ENCODE results near the gene FRMD8.

Gene FRMD8

DNA sequence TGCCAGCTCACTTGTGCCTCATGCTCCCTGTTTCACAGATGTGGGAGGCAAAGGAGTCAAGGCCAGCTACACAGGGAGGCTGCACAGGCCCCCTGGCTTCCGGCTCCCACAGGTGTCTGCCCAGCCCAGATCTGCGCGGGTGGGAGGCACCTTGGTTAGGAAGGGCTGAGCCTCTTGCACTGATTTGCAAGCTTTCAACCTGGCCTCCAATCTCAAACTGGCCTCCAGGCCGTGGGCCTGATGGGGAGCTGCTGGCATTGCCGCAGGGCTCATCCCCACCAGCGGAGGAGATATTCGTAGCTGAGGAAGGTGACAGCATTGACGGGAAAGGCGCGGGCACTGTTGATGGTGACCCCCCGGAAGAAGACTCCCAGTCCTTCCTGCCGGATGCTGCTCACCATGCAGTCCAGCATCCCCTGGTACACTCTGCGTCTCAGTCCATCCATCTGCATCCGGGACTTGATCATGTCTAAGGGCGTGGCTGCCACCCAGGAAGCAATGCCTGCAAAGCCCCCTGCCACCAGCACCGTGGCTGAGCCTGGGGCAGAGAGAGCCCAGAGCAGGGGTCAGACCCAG lies 10.2 kb upstream of the FRMD8 start:
- no peak for DNase-seq

GRCh38 chr11:65377036-65377435 lies 9.4 kb upstream of the FRMD8 start:
- DNase-seq: no peak

GRCh38 chr11:65377777-65378176 lies 8.7 kb upstream of the FRMD8 start:
- no peak for DNase-seq

- no peak for DNase-seq
These were observed 8.1 kb upstream of the FRMD8 start for GRCh38 chr11:65378208-65378927.

GRCh38 chr11:65378928-65379638 lies 7.4 kb upstream of the FRMD8 start:
- no peak for DNase-seq

DNA sequence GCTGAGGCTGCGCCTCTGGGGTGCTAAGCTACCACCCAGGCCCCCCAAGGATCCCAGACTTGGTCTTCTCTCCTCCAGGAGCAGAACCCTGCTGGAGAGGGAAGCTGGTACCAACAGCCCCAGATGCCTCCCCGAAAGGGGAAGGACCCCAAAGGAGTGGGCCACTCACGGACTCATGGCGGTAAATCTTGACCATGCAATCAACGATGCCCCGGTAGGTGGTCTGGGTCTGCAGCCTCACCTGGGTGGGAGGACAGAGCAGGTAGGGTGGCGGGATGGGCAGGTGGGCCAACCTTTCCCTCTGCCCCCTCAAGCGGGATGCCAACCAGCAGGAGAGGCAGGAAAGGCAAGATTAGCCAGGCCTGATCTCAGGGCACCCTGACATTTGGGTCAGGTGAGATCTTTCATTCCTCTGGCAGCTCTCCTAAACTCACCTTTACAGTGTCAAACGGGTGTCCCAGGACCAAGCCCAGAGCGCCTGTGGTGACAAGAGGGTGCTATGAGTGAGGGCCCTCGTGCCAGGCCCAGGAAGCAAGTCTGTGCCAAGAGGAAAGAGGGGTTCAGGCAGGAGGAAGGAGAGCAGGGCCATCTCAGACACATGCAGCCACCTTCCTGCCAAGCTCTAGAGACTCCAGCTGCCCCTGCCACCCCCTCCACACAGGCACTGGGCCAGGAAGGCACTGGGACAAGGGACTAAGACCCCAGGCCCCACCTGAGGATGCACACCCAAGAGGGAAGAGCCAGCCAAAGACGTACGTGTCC lies 6.6 kb upstream of the FRMD8 start:
- DNase-seq: no peak

DNA sequence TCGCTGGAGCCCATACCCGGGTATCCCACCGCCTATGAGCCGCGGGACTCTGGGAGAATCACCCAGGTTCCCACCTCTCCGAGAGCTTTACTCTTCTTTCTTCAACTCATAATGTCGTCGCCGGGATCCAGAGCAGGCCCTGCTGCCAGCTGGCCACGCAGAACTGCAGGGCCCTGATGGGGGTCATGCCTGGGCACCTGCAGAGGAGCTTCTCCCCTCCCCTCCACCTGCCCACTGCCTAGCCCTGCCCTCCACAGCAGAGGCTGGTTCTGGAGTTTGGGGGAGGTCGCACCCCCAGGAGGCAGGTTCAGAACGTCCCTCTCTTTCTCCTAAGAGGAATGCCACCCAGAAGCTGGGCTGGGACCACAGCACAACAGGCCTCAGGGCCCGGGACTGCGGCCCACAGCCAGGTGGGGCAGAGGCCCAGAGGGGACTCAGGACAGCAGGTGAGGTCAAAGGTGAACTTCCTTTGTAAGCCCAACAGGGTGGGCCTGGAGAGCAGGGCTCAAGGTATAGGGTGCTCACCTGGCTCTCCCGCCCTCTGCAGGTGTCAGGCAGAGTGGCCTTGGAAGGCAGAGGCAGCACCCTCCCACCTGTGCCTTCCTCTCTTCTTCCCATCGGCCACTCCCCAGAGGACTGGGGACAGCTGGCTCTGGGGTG lies 5.8 kb upstream of the FRMD8 start:
- peak; percentile 65 for DNase-seq

- no peak for DNase-seq
These were observed 4.8 kb upstream of the FRMD8 start for GRCh38 chr11:65381716-65382032.

DNA sequence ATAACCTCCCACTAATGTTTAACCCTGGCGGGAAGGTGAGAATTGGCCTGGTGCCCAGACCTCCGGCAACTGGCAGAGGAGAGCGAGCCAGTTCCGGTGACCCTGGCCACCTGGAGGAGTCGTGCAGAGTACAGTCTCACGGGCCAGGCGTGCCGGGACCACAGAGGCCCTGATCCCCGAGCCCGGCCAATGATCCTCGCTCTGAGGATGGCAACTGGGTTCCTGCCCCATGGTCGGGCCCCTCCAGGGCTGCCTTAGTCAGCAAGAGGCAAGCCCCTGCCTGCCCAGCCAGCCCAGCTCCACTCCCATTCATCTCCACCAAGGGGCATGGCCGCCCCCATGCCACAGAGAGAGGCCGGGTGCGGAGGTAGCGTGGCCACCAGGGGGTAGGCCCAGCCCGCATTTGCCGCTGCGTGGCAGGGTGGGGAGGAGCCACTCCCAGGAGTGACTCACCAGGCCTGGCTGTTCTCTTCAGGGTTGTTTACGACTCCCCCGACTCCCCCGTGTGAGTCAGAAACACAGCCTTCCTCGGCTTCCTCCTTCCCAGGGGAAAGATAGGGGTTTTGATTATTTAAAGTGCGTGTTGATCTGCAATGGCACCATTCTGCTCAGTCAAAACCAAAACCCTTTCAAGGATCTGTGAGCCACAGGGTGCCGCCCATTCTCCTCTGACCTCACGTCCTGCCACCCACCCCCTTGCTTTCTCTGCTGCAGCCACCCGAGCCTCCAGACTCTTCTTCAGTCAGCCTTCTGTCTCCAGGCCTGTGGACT lies 4.2 kb upstream of the FRMD8 start, which contains the start of gene SLC25A45:
Gene SLC25A45, minus strand, starts transcription at position 614 of the 771 bp plus-strand sequence. CDS start 695 bp downstream, outside the sequence.
- peak; percentile 97 for DNase-seq

GRCh38 chr11:65382804-65383368 lies 3.6 kb upstream of the FRMD8 start:
- DNase-seq: peak; percentile 98

GRCh38 chr11:65383778-65384177 lies 2.7 kb upstream of the FRMD8 start:
- DNase-seq: no peak

GRCh38 chr11:65384301-65384889 lies 2.0 kb upstream of the FRMD8 start:
- no peak for DNase-seq

DNA sequence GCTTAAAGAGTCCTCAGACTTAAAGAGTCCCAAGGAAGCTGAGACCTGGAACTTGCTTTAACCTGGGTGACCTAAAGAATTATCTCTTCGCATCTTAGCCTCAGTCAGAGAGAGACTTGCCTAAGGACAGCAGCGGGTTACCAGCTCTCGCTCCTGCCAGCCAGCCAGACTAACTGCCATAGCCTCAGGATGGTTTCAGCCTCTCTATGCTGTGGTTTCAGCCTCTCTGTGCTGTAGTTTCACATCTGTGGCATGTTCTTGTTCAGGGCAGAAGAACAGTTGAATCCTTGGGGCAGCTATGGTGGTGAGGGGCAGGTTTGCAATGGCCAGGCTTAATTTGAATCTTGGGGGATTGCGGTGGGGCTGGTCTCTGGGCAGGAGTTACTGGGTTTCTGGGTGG lies 2.3 kb downstream of the FRMD8 start:
- no peak for DNase-seq

DNA sequence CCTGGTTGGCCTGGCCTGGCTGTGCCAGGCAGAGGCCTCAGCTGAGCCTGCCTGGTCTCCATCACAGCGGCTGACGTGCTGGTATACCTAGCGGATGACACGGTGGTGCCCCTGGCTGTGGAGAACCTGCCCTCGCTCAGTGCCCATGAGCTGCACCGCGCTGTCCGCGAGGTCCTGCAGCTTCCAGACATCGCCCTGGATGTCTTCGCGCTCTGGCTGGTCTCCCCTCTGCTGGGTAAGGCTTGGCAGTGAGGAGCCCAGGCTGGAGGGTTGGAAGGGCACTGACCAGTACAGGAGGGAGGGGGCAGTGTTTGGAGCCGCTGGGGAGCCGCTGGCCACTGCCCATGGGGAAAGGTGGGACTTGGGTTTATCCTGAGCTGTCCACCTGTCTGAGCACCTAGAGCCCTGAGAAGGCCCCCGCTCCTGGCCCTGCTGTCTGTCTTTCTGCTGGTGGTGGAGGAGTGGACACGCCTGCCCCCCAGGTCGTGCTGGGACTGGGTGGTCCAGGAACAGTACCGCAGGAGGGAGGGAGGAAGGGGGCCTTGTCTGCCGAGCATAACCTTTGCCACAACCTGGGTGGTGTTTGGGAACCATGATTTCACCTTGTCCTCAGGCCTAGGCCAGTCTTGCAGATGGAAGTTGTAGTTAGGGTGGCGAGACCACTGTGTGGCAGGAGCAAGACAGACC lies 3.0 kb downstream of the FRMD8 start:
- DNase-seq: no peak

- no peak for DNase-seq
These were observed 3.9 kb downstream of the FRMD8 start for GRCh38 chr11:65390099-65390941.

- no peak for DNase-seq
These were observed 4.6 kb downstream of the FRMD8 start for GRCh38 chr11:65390996-65391395.

DNA sequence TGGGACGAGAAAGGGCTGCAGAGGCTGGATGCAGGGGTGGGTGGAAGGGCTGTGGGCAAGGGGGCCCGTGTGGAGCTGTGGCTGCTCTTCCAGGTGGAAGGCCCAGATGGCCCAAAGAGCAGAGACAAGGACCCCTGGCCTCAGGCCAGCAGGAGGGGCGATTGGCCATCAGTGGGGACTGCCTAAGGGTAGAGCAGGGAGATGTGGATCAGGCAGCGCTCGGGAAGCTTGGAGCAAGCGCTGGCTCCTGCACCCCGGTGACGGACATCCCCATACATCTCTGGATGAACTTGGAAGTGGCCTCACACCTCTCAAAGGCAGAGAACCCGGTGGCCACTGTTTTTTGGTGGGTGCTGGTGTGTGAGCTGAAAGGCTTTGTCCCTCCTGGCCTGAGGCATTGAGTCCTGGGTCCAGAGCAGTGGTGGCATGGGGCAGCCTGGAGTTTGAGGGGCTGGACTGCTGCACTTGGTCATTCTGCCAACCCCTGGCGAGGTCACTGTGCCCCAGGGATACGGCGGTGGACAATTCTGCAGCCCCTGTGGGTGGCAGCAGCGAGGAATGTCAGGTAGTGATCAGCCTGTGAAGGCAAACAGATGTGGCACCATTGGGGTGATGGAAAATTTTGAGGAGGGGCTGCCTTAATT lies 5.9 kb downstream of the FRMD8 start:
- no peak for DNase-seq

GRCh38 chr11:65392899-65393298 lies 6.5 kb downstream of the FRMD8 start:
- DNase-seq: no peak

DNA sequence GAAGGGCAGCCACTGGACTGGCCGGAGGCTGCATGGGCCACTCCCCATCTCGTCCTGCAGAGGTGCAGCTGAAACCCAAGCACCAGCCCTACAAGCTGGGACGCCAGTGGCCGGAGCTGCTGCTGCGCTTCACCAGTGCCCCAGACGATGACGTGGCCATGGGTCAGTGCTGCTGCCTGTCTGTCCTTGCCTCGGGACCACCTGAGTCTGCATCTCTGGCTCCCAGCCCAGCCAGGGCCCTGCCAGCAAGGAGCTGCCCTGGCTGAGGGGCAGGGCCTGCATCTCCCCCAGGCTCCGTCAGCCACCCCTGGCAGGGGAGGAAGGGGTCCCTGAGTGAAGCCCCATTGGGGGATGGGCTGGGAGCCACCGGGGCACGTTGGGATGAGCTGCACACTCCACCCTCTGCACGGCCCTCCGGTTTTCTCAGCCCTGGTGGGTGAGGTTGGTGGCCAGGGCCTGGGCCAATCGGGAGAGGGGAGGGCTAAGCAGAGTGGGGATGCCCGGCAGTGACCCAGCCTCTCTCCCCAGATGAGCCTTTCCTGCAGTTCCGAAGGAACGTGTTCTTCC lies 7.2 kb downstream of the FRMD8 start:
- DNase-seq: no peak

Measured in DMS53 (cell line).